ENCODE measurements around the gene AGAP2.
"Not testable (repeated sequence)": the region's sequence is repeated elsewhere in the genome, so short reads cannot be mapped to it uniquely, and the experiment has no call there.

The AGAP2 gene

GRCh38 chr12:57692500-57692899 is 46.0 kb downstream of the AGAP2 start:
- DNase-seq: no peak

GRCh38 chr12:57688931-57689330 is 49.6 kb downstream of the AGAP2 start:
- DNase-seq: no peak

GRCh38 chr12:57687862-57688261 is 50.7 kb downstream of the AGAP2 start:
- DNase-seq: no peak

- no peak for DNase-seq
These were observed 58.8 kb downstream of the AGAP2 start for GRCh38 chr12:57679697-57680096.

GRCh38 chr12:57677947-57678346 is 60.6 kb downstream of the AGAP2 start:
- not testable (repeated sequence) for DNase-seq

- no peak for DNase-seq
These were observed 63.9 kb downstream of the AGAP2 start for GRCh38 chr12:57674691-57675090.
